Kasumi-1 (cell line): ENCODE results near the gene VPS26B.
"Not testable (repeated sequence)": the region's sequence is repeated elsewhere in the genome, so short reads cannot be mapped to it uniquely, and the experiment has no call there.

ENCODE experiments used
- DNase-seq, 2 experiments: peaks; one replicate each; lab custom pipeline; 2025; lab: John Stamatoyannopoulos, UW

VPS26B gene

DNA sequence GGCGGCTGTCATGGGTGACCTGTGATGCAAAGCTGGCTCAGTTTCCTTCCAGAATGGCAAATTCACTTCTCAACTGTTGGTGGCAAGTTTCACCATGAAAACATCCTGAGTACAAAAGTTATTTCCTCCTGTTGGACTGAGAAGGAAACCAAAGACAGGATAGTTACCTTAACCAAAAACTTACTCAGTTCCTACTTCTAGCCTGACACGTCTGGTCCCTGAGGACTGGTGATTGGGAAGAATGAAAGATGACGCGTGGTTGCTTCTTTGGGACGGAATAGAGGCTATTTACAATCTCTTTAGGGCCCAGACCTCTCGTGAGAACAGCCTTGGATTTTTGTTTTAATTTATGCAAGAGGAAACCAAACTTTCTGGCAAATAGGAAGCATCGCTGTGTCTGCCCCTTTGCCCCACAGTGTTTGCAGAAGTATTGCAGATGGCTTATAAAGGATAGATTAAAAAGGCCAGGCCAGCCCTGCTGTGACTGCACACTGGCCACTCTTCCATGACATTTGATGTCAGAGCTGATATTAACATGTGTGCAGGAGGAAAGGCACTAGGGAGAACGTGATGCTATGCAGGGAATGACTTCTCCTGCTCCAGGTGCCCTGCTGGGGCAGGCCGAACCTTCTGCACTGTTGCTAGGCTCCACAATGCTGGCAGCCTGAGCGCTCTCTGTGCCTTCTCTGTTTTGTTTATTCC lies 7.6 kb downstream of the VPS26B start:
- peak; percentile 50 to 72 for DNase-seq

DNA sequence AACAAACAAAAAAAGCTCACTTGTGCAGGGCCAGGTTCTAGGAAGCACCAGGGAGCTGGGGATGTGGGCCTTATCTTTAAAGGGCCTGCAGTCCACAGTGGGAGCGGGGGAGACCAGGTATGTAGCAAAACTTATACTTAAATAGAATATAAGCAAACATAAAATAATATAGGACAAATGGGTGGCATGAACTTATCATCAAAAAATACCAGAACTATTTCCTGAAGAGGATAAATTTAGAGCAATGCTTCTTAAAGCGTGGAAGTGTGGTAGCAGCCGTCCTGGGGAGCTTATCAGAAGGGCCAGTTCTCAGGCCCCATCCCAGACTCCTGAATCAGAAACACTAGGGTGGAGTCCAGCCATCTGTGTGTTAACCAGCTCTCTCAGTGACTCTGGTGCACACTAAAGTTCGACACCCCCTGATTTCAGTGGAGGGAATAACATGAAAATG lies 9.3 kb downstream of the VPS26B start:
- no peak for DNase-seq

DNA sequence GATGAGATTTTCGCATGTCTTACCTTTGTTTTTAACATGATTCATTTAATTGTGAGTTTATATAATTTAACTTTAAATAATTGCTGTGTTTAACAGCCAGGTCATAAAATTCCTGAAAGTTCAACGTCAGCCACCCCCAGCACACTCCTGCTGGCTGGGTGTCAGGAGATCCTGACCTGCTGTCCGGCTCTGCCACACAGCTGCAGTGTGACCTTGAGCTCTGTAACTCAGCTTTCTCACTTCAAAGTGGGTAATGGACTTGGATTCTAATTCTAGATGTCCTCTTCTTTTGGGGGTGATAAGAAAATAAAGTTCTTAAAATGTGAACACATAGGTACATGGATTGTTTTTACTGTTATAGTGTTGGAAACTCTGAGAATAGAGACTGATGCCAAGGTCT lies 10.9 kb downstream of the VPS26B start:
- no peak for DNase-seq

DNA sequence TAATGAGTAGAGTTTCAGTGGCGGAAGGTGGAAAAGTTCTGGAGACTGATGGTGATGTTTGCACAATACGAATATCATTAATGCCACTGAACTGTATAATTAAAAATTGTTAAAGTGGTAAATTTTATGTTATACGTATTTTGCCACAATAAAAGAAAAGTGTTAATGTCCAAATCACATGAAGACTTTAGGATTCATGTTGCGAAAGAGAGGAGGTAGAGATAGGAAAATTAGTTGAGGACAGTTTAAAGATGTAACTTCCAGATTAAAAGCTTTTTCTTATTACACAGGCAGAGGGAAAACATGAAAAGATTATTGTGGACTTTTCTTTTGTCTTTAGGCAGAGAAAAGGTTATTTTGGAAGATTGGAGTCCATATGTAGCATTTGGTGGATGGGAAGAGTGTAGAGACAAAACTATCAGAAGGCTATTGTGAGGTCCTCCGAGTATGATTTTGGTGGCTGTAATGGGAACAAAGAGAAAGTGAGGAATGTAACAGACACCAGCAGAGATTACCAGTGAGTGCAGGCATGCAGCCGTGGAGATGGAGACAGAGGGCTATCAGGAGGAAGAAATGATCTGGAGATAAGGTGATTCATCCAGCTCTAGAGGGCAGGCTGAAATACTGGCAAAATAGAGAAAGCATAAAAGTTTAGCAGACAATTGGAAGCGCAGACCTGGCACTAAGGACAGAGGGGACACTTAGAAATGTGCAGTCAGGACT lies 12.5 kb downstream of the VPS26B start:
- no peak for DNase-seq

DNA sequence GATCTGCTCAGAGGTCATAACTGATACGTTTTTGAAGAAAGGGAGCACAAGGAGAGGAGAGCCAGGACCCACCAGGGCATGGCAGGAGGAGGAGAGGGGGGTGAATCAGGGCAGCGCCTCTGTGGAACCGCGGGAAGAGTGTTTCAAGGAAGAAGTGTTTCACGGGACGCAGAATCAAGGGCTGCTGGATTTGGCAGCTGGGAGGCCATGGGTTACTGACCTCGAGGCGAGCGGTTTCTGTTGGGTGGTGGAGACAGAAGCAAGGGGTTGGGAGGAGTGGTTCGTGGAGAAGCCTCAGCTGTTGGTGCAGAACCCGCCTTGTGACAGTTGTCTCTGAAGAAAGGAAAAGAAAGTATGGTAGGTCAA lies 13.1 kb downstream of the VPS26B start:
- no peak for DNase-seq

DNA sequence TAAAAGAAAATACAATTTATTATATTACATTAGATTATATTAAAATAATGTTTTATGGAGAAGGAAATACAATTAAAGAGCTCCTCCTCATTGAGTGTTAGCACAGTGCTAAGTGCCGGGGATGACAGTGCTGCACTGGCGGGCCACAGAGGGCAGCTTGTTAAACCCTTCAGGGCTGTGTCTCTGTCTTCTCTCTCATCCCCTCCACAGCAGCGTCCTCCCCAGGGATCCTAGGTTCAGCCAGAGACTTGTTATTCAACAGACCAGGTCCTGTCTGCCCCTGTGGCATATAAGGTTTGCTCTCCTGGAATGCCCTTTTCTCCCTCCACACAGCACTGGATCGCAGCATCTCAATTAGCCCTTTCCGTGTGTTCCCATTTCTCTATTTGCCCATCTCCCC lies 14.5 kb downstream of the VPS26B start:
- no peak for DNase-seq

DNA sequence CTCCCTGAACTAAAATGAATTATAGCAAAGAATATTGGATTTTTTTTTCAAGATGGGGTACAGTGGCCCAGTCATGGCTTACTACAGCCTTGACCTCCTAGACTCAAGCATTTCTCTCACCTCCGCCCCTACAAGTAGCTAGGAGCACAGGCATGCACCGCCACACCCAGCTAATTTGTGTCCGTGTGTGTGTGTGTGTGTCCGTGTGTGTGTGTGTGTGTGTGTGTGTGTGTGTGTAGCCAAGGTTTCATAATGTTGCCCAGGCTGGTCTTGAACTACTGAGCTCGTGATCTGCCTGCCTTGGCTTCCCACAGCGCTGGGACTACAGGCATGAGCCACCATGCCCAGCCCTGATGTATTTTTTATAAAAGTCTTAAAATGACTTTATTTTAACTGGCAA lies 16.1 kb downstream of the VPS26B start:
- no peak for DNase-seq

DNA sequence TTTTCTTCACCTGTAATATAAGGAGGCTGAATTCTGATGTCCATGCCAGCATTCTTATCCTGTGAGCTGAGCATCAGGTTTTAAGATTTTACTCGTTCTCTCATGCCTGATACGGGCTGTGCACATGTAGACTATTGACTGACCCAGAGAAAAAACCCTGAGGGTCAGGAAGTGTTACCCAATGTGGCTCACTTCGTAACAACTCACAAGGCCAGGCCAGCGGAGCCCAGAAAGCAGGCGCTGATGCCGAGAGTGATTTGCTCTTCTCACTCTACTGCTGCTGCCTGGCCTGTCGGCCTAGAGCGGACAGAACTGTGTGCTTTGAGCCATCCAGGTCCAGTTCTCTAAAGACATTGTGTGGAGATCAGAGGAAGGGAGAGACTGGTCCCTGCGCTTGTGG lies 17.9 kb downstream of the VPS26B start:
- DNase-seq: no peak

DNA sequence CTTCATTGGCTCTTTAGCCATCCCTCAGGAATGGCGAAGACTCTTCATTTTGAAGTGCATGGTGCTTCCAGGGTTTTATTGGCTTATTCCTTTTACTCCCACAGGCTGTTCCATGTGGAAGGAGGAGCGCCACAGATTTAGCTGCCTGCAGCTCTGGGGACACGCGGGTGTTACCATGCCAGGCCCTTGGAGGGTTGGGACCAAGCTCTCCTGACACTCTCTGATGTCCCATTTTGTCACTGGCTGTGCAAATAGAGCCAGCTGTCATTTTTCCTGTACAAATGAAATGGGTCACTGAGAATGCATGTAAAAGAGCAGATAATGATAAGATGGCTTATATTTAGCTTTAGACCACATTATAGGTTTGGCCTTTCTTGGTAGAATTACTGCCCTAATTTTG lies 19.4 kb downstream of the VPS26B start:
- DNase-seq: no peak

DNA sequence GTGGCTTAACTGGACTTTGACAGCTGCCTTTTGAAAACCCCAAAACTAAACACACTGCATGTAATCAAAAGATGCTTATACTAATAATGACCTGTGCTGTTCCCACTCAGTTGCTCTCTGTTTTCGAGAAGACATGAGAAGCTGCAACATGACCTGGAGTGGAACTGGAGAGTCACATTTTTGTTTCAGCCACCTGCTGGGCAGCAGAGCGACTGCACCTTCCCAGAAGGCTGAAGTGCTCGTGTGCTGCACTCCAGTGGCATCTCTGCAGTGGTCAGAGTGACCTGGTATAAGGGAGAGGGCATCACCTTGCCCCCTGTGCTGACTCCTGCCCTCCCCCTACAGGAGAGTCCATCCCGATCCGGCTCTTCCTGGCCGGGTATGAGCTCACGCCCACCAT lies 20.1 kb downstream of the VPS26B start:
- DNase-seq: peak; percentile 50 to 65

DNA sequence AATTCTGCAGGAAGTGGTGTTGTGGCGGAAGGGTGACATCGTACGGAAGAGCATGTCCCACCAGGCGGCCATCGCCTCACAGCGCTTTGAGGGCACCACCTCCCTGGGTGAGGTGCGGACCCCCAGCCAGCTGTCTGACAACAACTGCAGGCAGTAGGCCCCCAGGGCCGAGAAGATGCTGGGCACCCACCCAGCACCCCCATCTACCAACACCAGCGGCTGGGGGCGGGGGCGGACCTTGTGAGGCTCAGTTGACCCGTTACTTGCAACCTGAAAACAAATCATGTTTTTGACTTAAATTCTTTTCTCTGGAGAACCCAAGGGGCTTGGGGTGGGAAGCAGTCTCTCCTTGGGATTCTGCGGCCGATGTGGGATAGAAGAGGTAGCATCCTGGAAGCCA lies 21.0 kb downstream of the VPS26B start:
- no peak for DNase-seq

DNA sequence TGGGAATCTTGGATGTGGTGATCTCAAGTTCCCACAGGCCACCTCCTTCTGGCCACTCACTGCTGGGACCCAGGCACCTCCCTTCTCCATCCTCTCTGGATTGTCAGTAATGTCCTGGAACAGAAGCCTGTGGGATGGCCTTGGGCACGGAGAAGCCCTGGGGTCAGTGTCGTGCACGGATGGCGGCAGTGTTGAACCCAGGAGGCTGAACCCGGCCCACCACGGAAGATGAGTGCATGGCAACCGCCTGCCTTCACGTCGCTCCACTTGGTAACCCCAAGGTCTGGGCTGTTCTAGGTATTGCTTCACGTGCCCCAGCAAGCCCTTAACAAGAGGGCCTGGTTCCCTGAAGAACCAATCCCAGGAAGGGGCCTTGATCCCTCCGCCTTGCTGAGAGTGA lies 21.6 kb downstream of the VPS26B start:
- no peak for DNase-seq

DNA sequence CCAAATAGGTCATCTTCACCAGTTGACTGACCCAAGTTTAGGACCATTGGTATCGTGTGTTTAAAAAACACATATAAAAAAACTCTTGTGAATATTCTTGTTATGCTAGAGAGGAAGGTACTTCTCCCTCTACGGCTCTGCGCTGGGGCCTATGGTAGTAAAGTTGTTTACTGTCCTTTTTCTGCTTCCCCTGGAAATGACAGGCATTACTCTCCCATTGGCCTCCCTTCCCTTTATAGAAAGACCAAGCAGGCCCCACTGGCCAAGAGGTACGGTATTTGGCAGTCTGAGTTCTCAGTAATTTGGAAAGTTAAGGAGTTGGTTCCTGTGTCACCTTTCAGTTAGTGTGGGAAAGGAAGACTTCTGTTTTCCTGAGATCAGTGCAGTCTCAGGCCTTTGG lies 22.2 kb downstream of the VPS26B start:
- no peak for DNase-seq

DNA sequence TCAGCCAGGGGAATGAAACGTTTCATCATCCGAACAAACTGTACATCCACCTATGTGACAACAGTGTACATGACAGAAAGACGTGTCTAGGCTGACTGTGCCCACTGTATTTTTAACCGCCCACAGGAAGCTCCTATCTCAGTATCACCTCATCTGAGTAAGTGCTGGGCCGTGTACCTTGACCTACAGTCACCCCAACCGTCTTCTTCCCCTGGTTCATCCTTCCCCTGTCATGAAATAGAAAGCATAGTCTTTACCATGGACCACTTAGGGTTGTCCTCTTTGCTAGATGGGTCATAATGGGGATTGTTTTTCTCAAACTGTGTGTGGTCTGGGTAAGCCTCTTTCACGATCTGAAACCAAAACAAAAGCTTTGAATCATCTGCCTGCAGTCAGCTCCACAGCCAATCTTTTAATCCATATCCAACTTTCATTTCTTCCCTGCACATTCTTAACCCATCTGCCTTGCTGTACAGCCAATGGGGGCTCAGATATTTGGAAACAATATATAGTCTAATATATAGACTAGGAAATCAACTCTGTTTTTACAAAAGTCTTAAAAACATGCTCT lies 24.5 kb downstream of the VPS26B start:
- no peak for DNase-seq

DNA sequence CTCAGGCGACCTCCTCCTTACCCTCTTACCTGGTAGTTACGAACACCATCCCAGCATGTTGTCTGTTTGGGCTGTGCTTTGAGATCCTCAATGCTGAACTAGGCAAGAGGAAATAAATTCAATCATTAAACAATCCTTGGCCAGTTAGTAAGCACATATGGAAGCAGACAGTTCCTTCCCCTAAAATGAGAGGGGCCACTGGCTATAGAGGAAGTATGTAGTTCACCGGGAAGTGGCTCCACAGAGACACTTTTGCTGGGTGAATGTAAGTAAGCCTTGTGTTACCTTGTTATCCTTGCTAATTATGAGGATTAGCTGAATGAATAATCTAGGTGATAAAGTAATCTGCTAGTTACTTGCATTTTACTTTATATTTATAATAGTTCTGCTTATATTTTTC lies 25.8 kb downstream of the VPS26B start:
- DNase-seq: peak; percentile 46 to 47

DNA sequence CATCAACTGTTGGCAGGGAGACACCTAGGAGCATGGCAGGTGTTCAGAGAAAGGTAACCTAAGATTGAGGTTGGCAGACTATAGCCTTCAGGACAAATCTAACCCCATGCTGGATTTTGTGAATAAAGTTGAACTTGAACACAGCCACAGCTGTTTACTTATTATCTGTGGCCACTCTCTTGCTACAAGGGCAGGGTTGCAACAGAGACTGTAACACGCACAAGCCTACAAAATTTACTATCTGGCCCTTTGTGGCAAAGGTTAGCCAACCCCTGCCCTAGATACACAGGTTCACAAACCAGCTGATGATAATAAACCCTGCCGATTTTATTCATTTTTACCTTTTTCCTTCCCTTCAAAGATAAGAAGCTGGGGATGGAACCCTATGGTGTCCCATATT lies 26.2 kb downstream of the VPS26B start:
- DNase-seq: no peak

DNA sequence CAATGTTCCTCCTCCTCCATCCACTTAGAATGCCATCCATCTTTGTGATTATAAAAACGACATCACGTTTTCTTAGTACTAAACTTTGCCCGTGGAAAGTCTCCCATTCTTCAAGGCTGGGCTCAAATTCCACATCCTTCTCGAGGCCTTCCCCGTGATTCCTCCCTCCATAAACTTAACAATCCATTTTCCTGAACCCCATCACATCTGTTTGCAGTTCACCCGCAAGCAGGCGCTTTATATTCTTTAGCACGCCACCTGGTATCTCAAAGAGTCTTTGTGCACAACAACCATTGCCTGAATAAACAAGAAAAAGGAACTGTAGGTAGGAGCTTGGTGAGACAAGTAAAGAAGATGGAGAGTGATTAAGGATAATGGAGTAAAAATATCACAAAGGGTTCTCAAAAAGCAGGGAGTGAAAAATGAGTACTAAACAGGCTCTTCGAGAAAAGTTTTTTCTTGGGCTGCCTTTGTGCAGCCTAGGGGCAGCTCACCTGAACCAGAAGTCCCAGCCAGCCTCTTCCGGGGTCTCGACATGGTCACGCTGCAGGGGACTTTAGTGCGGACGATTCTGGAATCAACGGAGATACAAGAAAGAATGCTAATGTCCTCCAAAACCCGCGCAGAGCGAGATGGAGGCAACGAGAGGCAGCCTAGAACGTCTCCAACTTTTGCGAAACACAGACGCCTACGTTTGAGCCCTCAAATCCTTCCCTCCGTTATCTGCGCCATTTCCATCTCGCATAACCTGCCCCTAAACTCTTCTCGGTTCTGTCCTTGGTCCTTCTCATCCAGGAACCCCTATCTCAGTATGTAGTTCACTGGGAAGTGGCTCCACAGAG lies 28.1 kb downstream of the VPS26B start:
- peak; percentile 83 to 85 for DNase-seq

DNA sequence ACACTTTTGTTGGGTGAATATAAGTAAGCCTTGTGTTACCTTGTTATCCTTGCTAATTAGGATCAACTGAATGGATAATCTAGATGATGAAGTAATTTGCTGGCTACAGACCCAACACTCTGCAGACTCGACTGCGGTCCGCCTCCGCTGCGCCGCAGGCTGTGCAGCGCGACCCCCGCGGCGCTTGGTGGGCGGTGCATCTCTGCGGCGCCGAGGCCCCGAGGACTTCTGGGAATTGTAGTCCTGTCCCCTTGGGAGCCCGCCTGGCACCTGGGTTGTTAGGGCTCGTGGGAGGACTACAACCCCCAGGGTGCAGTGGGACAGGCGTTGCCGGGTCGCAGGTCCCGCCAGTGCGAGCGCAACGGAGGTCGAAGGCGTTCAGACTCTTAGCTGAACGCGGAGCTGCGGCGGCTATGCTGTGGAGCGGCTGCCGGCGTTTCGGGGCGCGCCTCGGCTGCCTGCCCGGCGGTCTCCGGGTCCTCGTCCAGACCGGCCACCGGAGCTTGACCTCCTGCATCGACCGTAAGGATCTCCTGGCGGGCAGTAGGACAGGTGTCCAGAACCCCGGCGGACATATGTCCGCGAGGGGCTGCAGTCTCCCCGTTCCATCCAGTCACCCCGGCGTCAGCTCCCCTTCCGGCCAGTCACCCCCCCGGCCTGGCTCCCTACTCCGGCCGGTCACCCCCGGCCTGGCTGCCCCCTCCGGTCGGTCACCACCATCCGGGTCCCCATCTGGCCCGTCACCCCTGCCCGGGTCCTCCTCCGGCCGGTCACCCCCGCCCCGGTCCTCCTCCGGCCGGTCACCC lies 28.9 kb downstream of the VPS26B start, which contains the start of the genes ACAD8 and THYN1:
TSS of gene ACAD8 (plus strand) at position 381 of the 806 bp plus-strand sequence. CDS start at position 414, 33 bp downstream.
TSS of gene THYN1 (minus strand) at position 165 of the 806 bp plus-strand sequence. CDS start 470 bp downstream, outside the sequence.
- DNase-seq: peak; percentile 95 to 97

DNA sequence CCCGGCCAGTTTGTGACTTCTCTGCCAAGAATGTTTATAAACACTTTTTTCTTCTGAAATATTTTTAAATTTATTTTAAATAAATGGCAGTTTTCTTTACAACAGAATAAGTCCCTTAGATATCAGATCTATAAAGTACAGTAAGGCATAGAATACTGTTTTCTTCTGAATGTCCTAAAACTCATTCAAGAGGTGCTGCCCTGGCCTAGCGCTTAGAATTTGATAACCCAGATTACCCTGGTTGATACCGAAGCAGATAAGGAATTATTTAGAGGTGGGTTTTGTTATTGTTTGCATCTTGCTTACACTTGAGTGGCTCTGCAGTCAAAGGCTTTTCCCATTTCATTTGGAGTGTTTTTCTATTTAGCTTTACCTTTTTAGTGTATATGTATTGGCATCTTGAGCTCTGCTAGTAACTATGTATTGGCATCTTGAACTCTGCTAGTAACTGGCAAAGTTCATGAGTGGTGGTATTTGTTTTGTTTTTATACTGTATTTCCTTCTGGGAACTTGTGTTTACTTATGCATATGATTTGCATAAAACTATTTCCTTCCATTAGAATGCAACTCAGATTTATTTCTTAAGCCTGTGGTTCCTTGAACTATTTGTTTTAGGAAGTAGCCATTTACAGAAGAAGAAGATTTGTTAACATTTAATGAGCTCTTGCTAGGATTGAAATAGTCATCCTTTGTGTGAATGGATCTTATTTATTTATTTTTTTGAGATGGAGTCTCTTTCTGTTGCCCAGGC lies 30.1 kb downstream of the VPS26B start:
- DNase-seq: no peak

DNA sequence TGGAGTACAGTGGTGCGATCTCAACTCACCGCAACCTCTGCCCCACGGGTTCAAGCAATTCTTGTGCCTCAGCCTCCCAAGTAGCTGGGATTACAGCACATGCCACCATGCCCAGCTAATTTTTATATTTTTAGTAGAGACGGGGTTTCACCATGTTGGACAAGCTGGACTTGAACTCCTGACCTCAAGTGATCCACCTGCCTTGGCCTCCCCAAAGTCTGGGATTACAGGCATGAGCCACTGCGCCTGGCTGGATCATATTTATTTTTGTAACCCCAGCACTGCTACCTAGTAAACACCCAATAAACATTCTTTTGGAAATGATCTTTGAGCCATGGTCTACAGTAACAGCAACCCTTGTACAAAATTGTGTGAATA lies 30.7 kb downstream of the VPS26B start:
- not testable (repeated sequence) for DNase-seq

DNA sequence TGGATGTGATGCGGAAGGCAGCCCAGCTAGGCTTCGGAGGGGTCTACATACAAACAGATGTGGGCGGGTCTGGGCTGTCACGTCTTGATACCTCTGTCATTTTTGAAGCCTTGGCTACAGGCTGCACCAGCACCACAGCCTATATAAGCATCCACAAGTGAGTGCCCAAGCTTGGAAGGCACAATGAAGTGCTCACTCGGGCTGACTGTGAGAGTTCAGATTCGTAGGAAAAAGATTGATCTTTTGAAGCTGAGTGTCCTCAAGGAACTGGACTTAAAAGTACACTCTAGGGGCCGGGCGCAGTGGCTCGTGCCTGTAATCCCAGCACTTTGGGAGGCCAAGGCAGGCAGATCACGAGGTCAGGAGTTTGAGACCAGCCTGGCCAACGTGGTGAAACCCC lies 32.6 kb downstream of the VPS26B start:
- no peak for DNase-seq
